Kidney epithelial cell (primary cell): ENCODE data around the gene PCID2. TPM values are rescaled to one million over a fixed set of nuclear protein-coding genes. Genes with fewer than 3 reads are reported as not detected.

ENCODE experiments used
- DNase-seq: peaks from one replicate; pipeline ENCODE4 v3.0.0-alpha.2; 2010; ENCODE audit warnings: low read depth
- H3K27me3 ChIP-seq: 2 replicates; pipeline ENCODE4 v1.6.0; 2011; ENCODE audit warnings: low read length; ENCODE audit not compliant: control insufficient read depth, insufficient read depth
- H3K36me3 ChIP-seq: 2 replicates; pipeline ENCODE4 v1.5.1; 2011; ENCODE audit warnings: low read length; ENCODE audit not compliant: control insufficient read depth, insufficient read depth
- H3K4me3 ChIP-seq: 2 replicates; pipeline ENCODE4 v1.5.1; 2011; ENCODE audit warnings: low read depth, mild to moderate bottlenecking, control low read depth, low read length
- total RNA-seq: library from RNA; depleted of rRNA; stranded (reverse); fragments of >200 nt; gene quantifications from 2 replicates; pipeline ENCODE4 v1.2.3, GENCODE V29; 2015
- TF ChIP-seq, protein P1 (sequence below): IDR thresholded peaks from 2 replicates; pipeline ENCODE4 v1.5.1; 2011; ENCODE audit warnings: mild to moderate bottlenecking, moderate library complexity, low read length, control low read depth, inconsistent platforms; ENCODE audit not compliant: insufficient read depth, poor library complexity, severe bottlenecking

The PCID2 gene
- total RNA-seq, 1 donor from 2014 or later: 36.9 TPM

DNA sequence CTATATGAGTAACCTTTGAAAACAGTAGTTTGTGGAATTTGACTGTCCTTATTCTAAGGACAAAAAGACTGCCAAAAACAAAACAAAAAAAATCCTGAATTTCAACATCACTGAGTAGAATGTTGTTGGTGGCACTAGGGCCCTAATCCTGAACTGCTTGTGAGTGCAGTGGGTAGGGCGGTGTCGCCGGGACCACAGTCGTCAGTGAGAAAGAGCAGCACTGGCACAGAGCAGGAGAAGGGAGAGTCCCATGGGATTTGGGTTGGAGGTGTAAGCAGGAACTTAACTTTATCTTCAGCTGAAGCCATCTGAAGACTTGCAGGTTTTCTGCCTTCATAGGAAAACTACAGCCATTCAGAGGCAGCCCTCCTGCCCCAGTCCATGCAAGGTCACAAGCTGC lies 5.6 kb downstream of the PCID2 start:
- H3K36me3 ChIP-seq: no peaks in the 10 kb centered on the region
- TF ChIP-seq, protein P1, sequence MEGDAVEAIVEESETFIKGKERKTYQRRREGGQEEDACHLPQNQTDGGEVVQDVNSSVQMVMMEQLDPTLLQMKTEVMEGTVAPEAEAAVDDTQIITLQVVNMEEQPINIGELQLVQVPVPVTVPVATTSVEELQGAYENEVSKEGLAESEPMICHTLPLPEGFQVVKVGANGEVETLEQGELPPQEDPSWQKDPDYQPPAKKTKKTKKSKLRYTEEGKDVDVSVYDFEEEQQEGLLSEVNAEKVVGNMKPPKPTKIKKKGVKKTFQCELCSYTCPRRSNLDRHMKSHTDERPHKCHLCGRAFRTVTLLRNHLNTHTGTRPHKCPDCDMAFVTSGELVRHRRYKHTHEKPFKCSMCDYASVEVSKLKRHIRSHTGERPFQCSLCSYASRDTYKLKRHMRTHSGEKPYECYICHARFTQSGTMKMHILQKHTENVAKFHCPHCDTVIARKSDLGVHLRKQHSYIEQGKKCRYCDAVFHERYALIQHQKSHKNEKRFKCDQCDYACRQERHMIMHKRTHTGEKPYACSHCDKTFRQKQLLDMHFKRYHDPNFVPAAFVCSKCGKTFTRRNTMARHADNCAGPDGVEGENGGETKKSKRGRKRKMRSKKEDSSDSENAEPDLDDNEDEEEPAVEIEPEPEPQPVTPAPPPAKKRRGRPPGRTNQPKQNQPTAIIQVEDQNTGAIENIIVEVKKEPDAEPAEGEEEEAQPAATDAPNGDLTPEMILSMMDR: no peak

GRCh38 chr13:113201815-113202214 lies 6.7 kb downstream of the PCID2 start:
- no peak for DNase-seq
- Histone ChIP-seq H3K36me3 (no peaks in the 10 kb centered on the region), H3K27me3 (no peaks in the 10 kb centered on the region), H3K4me3 (no peak overlapping the region)
- TF ChIP-seq, protein P1: no peak

More for the DNA sequence above, 5.6 kb downstream of the PCID2 start:
- Histone ChIP-seq H3K4me3 (no peak overlapping the region), H3K27me3 (no peaks in the 10 kb centered on the region)
- DNase-seq: no peak

- TF ChIP-seq, protein P1: no peak
- Histone ChIP-seq H3K36me3 (peaks cover 3% of the 10 kb centered on the region), H3K4me3 (no peak overlapping the region), H3K27me3 (no peaks in the 10 kb centered on the region)
- DNase-seq: no peak
Observed at GRCh38 chr13:113196970-113197737, 11.3 kb downstream of the PCID2 start.

DNA sequence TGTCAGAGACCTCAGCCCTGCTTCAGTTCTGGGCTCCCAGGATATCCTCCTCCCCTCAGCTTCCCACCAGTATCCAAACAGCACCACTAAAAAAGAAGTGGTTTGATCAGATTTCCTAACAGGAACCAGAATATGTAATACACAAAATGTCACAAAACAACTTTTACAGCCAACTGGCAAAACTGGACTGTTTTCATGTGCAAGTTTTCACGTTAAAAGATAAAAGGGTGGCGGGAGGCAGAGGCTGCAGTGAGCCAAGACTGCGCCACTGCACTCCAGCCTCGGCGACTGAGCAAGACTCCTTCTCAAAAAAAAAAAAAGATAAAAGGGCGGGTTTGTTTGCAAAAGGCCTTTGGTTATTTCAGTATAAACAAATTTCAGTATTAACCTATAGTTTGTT lies 13.1 kb downstream of the PCID2 start:
- Histone ChIP-seq H3K4me3 (no peak overlapping the region), H3K36me3 (peaks cover 3% of the 10 kb centered on the region), H3K27me3 (no peaks in the 10 kb centered on the region)
- TF ChIP-seq, protein P1: no peak
- no peak for DNase-seq

DNA sequence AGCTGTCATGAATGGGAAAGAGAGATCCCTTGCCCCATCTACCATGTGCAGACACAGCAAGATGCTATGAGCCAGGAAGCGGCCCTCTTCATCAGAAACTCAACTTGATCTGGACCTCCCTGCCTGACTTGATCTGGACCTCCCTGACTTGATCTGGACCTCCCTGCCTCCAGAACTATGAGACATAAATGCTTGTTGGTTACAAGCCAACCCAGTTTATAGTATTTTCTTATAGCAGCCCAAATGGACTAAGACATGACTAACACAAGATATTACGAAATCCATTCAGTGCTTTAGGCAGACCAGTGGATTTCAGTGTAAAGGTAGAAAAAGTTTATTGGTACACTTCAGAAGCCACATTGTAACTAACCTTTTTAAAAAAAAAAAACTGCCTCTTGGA lies 15.6 kb downstream of the PCID2 start:
- TF ChIP-seq, protein P1: no peak
- no peaks in the 10 kb centered on the region for H3K27me3 ChIP-seq
- no peak overlapping the region for H3K4me3 ChIP-seq
- DNase-seq: no peak
- H3K36me3 ChIP-seq: peaks cover 4% of the 10 kb centered on the region

DNA sequence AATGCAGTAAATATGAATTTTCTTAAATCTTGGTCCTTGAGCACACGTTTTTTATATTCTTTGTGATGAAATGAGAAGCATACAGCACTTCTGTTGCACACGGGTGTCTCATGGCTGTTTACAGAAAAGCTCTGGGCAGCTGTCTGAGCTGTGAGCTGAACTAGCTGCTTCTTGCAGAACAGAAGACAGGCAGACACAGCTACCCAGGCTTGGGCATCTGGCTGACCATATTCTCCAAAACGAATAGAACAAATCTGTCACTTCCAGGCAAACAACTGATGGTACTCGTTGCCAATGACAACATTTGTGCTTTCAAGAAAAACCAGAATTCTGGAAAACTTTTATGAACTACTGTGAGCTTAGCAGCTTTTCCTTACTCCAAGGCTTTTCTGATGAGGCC lies 16.2 kb downstream of the PCID2 start:
- no peaks in the 10 kb centered on the region for H3K27me3 ChIP-seq
- peaks cover 4% of the 10 kb centered on the region for H3K36me3 ChIP-seq
- TF ChIP-seq, protein P1: no peak
- no peak overlapping the region for H3K4me3 ChIP-seq
- DNase-seq: no peak
